Smooth muscle cell (in vitro differentiated cells): ENCODE results near the gene SIAH3. TPM values are rescaled to one million over a fixed set of nuclear protein-coding genes. Genes with fewer than 3 reads are reported as not detected.

Experiments used
- DNase-seq: peaks from one replicate; lab custom pipeline; 2025; ENCODE audit not compliant: unreplicated experiment; lab: John Stamatoyannopoulos, UW
- H2AFZ ChIP-seq: fragments of 200-600 bp; sonication (generic); 2 replicates; pipeline ENCODE4 v1.6.0; 2016; ENCODE audit warnings: antibody characterized with exemption, low read depth, mild to moderate bottlenecking
- H3F3A ChIP-seq: fragments of 200-600 bp; sonication (generic); 2 replicates; pipeline ENCODE4 v1.6.0; 2017; ENCODE audit warnings: antibody characterized with exemption, low read depth
- H3K27ac ChIP-seq: fragments of 200-600 bp; sonication (generic); 2 replicates; pipeline ENCODE4 v1.5.1; 2016; ENCODE audit warnings: low read depth, mild to moderate bottlenecking
- H3K27me3 ChIP-seq: fragments of 200-600 bp; sonication (generic); 2 replicates; pipeline ENCODE4 v1.6.1; 2016; ENCODE audit warnings: low read depth, mild to moderate bottlenecking
- H3K36me3 ChIP-seq: fragments of 200-600 bp; sonication (generic); 2 replicates; pipeline ENCODE4 v1.5.1; 2016; ENCODE audit warnings: low read depth
- H3K4me1 ChIP-seq: fragments of 200-600 bp; sonication (generic); 2 replicates; pipeline ENCODE4 v1.5.1; 2016; ENCODE audit warnings: low read depth
- H3K4me2 ChIP-seq: fragments of 200-600 bp; sonication (generic); 2 replicates; pipeline ENCODE4 v1.6.0; 2016; ENCODE audit warnings: mild to moderate bottlenecking
- H3K4me3 ChIP-seq: fragments of 200-600 bp; sonication (generic); 2 replicates; pipeline ENCODE4 v1.5.1; 2016; ENCODE audit warnings: mild to moderate bottlenecking
- H3K79me2 ChIP-seq: fragments of 200-600 bp; sonication (generic); 2 replicates; pipeline ENCODE4 v1.6.0; 2016; ENCODE audit warnings: low read depth, mild to moderate bottlenecking
- H3K9ac ChIP-seq: fragments of 200-600 bp; sonication (generic); 2 replicates; pipeline ENCODE4 v1.6.0; 2016; ENCODE audit warnings: low read depth
- H3K9me3 ChIP-seq: fragments of 200-600 bp; sonication (generic); replicated peaks from 2 replicates; pipeline ENCODE4 v1.5.1; 2016; ENCODE audit warnings: low read depth
- H4K20me1 ChIP-seq: fragments of 200-600 bp; sonication (generic); 2 replicates; pipeline ENCODE4 v1.6.0; 2016; ENCODE audit warnings: low read depth
- WGBS: methylation state at CpG from one replicate; pipeline ENCODE4 v1.1.7; 2016; ENCODE audit warnings: low lambda C conversion rate; 5-methylcytosine and 5-hydroxymethylcytosine counted together
- polyA plus RNA-seq: library from polyadenylated mRNA; unstranded; fragments of >200 nt; fragmentation: Nextera tagmentation; extraction: Ambion mirVana; gene quantifications from 2 replicates; pipeline ENCODE4 v1.2.1, GENCODE V29; 2016
- total RNA-seq: library from RNA; depleted of rRNA; stranded (reverse); fragments of >200 nt; gene quantifications from 2 replicates; pipeline ENCODE4 v1.2.3, GENCODE V29; 2014
- TF ChIP-seq, protein P1 (sequence below): fragments of 200-600 bp; sonication (generic); IDR thresholded peaks from 2 replicates; pipeline ENCODE4 v1.5.1; 2017; ENCODE audit warnings: borderline replicate concordance, mild to moderate bottlenecking, antibody characterized with exemption; ENCODE audit not compliant: insufficient read depth, poor library complexity, severe bottlenecking

SIAH3 gene
- total and polyA plus RNA-seq, 2 experiments from 2014 or later: not detected

DNA sequence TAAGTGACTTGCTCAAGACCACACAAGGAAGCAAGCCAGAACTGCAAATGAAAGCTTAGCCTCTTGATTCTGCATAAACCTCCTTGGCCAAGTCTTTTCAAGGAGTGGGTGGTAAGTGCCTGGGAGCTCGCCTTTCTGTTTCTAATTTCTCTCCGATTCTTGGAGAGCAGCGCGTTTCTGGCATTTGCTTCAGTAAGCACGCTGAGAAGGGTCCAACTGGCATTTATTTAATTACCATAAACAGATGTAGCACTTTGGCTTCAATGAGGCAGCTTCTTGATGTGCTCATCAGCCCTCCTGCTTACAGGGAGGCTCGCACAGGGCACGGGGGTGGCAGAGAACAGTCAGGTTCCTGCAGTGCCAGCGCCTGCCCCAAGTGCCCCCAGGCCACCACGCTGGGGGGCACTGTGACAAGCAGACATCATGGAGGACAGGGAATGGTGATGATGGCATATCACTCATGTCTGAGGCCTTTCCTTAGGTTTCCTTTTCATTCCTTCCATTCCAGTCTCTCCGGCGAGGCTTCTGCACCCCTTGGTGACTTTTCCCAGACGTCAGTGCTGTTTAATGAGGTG is 13.3 kb downstream of the SIAH3 start:
- DNase-seq: no peak
- H2AFZ ChIP-seq: no peak overlapping the region
- no peak overlapping the region for H3K27ac ChIP-seq
- no peak overlapping the region for H3K4me2 ChIP-seq
- H3K9me3 ChIP-seq: no peaks in the 10 kb centered on the region
- no peak overlapping the region for H3K9ac ChIP-seq
- H3K4me3 ChIP-seq: no peak overlapping the region
- no peaks in the 10 kb centered on the region for H4K20me1 ChIP-seq
- 68% methylated on average over 12 of the region's 12 CpGs for WGBS
- H3K4me1 ChIP-seq: peaks cover 11% of the 10 kb centered on the region
- H3F3A ChIP-seq: no peaks in the 10 kb centered on the region
- no peaks in the 10 kb centered on the region for H3K36me3 ChIP-seq
- TF ChIP-seq, protein P1, sequence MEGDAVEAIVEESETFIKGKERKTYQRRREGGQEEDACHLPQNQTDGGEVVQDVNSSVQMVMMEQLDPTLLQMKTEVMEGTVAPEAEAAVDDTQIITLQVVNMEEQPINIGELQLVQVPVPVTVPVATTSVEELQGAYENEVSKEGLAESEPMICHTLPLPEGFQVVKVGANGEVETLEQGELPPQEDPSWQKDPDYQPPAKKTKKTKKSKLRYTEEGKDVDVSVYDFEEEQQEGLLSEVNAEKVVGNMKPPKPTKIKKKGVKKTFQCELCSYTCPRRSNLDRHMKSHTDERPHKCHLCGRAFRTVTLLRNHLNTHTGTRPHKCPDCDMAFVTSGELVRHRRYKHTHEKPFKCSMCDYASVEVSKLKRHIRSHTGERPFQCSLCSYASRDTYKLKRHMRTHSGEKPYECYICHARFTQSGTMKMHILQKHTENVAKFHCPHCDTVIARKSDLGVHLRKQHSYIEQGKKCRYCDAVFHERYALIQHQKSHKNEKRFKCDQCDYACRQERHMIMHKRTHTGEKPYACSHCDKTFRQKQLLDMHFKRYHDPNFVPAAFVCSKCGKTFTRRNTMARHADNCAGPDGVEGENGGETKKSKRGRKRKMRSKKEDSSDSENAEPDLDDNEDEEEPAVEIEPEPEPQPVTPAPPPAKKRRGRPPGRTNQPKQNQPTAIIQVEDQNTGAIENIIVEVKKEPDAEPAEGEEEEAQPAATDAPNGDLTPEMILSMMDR: no peak
- peaks cover 23% of the 10 kb centered on the region for H3K27me3 ChIP-seq
- no peaks in the 10 kb centered on the region for H3K79me2 ChIP-seq

GRCh38 chr13:45837111-45837510 is 14.4 kb downstream of the SIAH3 start:
- H3K4me2 ChIP-seq: no peak overlapping the region
- no peaks in the 10 kb centered on the region for H3K9me3 ChIP-seq
- TF ChIP-seq, protein P1: no peak
- H3K36me3 ChIP-seq: no peaks in the 10 kb centered on the region
- WGBS: 52% methylated on average over 1 of the region's 1 CpG
- H2AFZ ChIP-seq: no peak overlapping the region
- no peaks in the 10 kb centered on the region for H3K79me2 ChIP-seq
- peaks cover 11% of the 10 kb centered on the region for H3K4me1 ChIP-seq
- H3K9ac ChIP-seq: no peak overlapping the region
- no peak for DNase-seq
- H4K20me1 ChIP-seq: no peaks in the 10 kb centered on the region
- H3K27me3 ChIP-seq: peaks cover 23% of the 10 kb centered on the region
- H3K27ac ChIP-seq: no peak overlapping the region
- no peaks in the 10 kb centered on the region for H3F3A ChIP-seq
- no peak overlapping the region for H3K4me3 ChIP-seq

DNA sequence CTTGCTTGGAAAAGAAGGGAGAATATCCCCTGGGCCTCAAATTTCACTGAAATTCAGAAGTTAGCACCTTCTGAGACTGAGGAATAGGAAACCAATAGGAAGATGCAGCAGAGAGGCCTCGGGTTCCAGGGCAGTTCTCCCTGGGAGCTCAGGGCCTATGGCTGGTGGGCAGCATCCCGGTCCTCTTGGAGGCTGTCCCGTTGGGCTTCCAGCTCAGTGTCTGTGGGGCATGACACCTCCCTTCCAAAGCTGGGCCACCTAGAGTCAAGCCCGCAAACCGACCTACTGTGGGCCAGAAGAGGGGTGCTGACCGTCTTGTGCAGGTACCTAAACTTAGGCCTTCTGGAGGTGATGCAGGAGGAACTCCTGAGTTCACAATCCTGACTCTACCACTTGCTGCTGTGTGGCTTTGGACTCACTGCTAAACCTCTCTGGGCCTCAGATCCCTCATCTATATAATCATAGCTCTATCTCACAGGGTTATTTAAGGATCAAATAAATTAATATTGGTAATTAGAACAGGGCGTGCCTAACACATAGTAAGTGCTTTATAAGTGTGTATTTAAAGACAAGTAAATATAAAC is 17.1 kb downstream of the SIAH3 start:
- no peak overlapping the region for H3K4me3 ChIP-seq
- H3F3A ChIP-seq: no peaks in the 10 kb centered on the region
- H3K27ac ChIP-seq: no peak overlapping the region
- TF ChIP-seq, protein P1: no peak
- no peaks in the 10 kb centered on the region for H3K79me2 ChIP-seq
- H4K20me1 ChIP-seq: no peaks in the 10 kb centered on the region
- no peak for DNase-seq
- H3K9ac ChIP-seq: no peak overlapping the region
- 95% methylated on average over 7 of the region's 7 CpGs for WGBS
- H3K4me1 ChIP-seq: peaks cover 11% of the 10 kb centered on the region
- H3K4me2 ChIP-seq: no peak overlapping the region
- H3K27me3 ChIP-seq: peaks cover 23% of the 10 kb centered on the region
- H3K36me3 ChIP-seq: no peaks in the 10 kb centered on the region
- H3K9me3 ChIP-seq: no peaks in the 10 kb centered on the region
- H2AFZ ChIP-seq: no peak overlapping the region

DNA sequence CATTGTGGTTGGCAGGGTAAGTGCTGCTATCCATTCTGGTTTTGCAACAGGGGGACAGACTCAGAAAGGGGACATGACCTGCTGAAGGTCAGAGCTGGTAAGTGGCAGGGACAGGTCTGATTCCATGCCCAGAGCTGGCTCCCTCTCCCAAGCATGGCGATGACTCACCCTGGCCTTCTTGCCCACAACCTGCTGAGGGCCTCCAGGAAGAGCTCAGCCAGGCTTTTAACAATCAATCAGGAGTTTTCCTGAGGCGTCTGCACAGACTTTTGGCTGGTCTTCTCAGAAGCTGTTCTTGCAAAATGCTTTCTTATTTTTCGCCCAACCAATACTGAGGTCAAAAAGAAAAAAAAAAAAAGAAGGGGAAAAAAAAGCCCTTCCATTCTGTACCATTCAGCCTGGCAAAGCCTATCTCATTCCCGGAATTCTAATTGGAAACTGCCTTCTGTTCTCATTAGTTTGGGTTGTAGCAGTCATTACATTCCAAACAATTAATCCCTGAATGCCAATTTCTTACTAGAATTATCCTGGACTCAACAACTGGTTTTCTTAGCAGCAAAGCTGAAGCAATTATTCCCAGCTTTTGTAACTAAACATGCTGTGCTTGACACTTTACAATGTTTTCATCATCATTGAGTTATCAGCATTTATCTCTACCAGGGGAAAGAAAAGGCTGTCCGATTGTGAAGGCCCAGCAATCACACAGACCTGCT is 17.7 kb downstream of the SIAH3 start:
- H4K20me1 ChIP-seq: no peaks in the 10 kb centered on the region
- H3K4me2 ChIP-seq: peak overlapping the region; percentile 59
- no peaks in the 10 kb centered on the region for H3K36me3 ChIP-seq
- DNase-seq: no peak
- H2AFZ ChIP-seq: no peak overlapping the region
- no peak overlapping the region for H3K4me3 ChIP-seq
- no peaks in the 10 kb centered on the region for H3K79me2 ChIP-seq
- no peaks in the 10 kb centered on the region for H3K9me3 ChIP-seq
- 56% methylated on average over 5 of the region's 5 CpGs for WGBS
- TF ChIP-seq, protein P1: no peak
- no peak overlapping the region for H3K27ac ChIP-seq
- H3F3A ChIP-seq: no peaks in the 10 kb centered on the region
- peaks cover 11% of the 10 kb centered on the region for H3K4me1 ChIP-seq
- H3K9ac ChIP-seq: no peak overlapping the region
- H3K27me3 ChIP-seq: peaks cover 22% of the 10 kb centered on the region
